ENCODE measurements around the gene SHISA9. TPM values are rescaled to one million over a fixed set of nuclear protein-coding genes. Genes with fewer than 3 reads are reported as not detected.
"Not testable (repeated sequence)": the region's sequence is repeated elsewhere in the genome, so short reads cannot be mapped to it uniquely, and the experiment has no call there.

Gene SHISA9
- 0.52 TPM for total RNA-seq

DNA sequence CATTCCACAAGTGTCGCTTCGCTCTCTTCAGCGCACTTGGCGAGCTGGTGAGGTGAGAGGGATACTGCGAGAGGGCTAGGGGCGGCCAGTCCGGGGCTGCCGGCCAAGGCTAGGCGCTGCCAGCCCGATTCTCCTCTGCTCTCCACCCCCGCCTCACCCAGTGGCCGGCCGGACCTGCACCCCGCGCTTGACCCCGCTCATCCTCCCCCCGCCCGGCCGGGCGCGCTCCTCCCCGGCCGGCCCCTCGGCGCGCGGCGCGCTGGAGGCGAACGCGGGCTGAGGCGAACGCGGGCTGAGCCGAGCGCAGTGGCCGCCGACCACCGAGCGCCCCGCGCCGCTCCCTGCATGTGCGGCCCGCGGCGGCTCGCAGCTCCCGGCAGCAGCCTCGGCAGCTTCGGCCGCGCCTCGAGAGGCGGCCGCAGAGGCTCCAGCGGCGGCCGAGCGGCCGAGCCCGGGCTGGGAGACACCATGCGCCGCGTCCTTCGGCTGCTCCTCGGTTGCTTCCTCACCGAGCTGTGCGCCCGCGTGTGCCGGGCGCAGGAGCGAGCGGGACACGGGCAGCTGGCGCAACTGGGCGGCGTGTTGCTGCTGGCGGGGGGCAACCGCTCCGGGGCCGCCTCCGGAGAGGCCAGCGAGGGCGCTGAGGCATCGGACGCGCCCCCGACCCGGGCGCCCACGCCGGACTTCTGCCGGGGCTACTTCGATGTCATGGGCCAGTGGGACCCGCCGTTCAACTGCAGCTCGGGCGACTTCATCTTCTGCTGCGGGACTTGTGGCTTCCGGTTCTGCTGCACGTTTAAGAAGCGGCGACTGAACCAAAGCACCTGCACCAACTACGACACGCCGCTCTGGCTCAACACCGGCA lies at the start of gene SHISA9:
Gene SHISA9 (plus strand): TSS at position 2 of the 865 bp plus-strand sequence.
- DNase-seq (ENCODE audit: low spot score), result no peak

- DNase-seq (ENCODE audit: low spot score), result no peak
These were observed 47.4 kb upstream of the SHISA9 start for GRCh38 chr16:12853972-12854371.

GRCh38 chr16:12857435-12857834 lies 44.0 kb upstream of the SHISA9 start:
- DNase-seq (ENCODE audit: low spot score), result not testable (repeated sequence)

DNA sequence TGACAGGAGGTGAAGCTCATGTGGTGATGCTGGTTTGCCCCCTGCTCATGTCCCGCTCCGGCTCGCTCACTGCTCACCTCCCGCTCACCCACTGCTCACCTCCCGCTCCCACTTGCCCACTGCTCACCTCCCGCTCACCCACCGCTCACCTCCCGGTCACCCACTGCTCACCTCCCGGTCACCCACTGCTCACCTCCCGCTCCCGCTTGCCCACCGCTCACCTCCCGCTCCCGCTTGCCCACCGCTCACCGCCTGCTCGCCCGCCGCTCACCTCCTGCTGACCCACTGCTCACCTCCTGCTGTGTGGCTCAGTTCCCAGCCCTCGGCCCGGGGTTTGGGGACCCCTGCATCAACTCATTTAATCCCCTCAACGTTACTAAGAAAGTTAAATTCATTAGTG lies 39.1 kb upstream of the SHISA9 start:
- DNase-seq (ENCODE audit: low spot score), result no peak

DNA sequence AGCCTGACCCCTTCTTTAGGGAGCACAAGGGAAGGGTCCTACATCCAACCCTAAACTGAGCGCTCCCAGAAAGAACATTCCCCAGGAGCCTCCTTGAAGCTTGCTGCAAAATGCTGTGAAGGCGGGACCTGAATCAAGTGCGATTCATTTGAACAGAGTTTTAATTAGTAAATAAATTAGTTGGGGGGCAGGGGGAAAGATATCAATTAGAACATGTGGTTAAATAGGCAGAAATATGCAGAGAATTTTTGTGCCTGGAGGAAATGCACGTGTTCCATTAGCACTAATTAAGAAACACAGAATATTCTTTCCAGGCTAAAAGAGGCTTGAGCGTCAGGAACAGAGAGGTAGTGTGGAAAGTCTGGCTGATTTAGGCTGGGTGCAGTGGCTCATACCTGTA lies 38.5 kb upstream of the SHISA9 start:
- DNase-seq (ENCODE audit: low spot score), result no peak

GRCh38 chr16:12866981-12867551 lies 34.3 kb upstream of the SHISA9 start:
- no peak for DNase-seq (ENCODE audit: low spot score)

GRCh38 chr16:12868169-12868568 lies 33.2 kb upstream of the SHISA9 start:
- no peak for DNase-seq (ENCODE audit: low spot score)

GRCh38 chr16:12868788-12869187 lies 32.6 kb upstream of the SHISA9 start:
- DNase-seq (ENCODE audit: low spot score), result no peak

DNA sequence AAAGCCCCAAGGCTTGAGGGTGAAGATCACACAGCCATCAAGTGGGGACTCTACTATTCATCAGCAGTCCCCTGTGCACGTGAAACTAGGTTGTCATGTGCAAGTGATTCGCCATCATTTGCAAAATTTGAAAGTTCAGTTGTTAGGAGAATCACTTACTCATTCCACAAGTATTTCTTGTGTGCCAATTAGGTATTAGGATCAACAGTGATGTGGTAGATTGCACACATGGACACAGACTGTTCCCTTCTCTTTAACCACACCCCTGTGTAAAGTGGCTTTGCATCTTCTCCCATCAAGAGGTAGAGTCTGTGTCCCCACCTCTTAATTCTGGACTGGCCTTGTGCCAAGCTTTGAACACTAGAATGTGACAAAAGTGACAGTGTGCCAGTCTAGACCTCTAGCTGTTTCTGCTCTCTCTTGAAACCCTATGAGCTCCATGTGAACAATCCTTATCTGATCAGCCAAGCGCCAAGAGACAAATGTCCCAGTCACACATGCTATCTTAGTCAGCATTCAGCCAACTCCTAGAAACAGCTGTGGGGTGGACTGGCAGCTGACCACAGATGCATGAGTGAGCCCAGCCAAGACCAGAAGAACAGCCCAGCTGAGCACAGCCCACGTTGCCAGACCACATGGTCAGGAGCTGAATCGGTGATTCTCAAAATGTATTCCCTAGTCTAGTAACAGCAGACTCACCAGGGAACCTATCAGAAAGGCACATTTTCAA lies 31.5 kb upstream of the SHISA9 start:
- no peak for DNase-seq (ENCODE audit: low spot score)

DNA sequence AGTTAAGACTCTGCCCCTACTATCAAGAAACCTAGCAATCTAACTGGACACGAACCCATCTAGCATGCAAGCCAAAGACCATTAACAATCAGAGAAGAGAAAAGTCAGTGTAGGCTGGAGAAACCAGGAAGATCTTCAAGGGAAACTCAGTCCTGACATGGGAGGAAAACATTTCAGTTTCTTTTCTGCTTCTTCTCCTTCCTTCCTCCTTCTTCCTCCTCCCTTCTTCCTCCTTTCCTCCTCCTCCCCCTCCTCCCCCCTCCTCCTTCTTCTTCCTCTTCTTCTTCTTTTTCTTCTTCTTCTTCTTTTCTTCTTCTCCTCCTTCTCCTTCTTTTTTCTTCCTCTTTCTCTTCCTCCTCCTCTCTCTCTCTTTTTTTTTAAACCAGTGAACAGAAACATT lies 29.6 kb upstream of the SHISA9 start:
- no peak for DNase-seq (ENCODE audit: low spot score)

GRCh38 chr16:12874186-12874585 lies 27.2 kb upstream of the SHISA9 start:
- DNase-seq (ENCODE audit: low spot score), result no peak

- DNase-seq (ENCODE audit: low spot score), result no peak
These were observed 24.6 kb upstream of the SHISA9 start for GRCh38 chr16:12876778-12877177.

- no peak for DNase-seq (ENCODE audit: low spot score)
These were observed 22.4 kb upstream of the SHISA9 start for GRCh38 chr16:12878973-12879372.

- no peak for DNase-seq (ENCODE audit: low spot score)
These were observed 21.6 kb upstream of the SHISA9 start for GRCh38 chr16:12879812-12880211.

GRCh38 chr16:12881182-12881581 lies 20.2 kb upstream of the SHISA9 start:
- no peak for DNase-seq (ENCODE audit: low spot score)

DNA sequence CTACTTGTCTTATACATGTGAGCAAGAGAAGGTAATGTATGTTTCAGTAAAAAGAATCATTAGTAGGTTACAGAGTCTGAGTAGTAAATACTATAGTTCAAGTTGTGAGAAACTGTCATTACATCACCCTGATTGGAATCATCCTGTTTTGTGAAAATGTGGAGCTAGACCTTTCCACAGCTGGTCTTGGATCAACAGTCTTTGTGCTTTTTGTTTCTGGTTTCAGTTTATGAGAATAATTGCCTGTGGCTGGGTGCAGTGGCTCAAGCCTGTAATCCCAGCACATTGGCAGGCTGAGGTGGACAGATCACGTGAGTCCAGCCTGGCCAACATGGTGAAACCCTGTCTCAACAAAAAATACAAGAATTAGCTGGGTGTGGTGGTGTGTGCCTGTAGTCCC lies 19.7 kb upstream of the SHISA9 start:
- DNase-seq (ENCODE audit: low spot score), result no peak

- DNase-seq (ENCODE audit: low spot score), result no peak
These were observed 15.7 kb upstream of the SHISA9 start for GRCh38 chr16:12885742-12886141.

DNA sequence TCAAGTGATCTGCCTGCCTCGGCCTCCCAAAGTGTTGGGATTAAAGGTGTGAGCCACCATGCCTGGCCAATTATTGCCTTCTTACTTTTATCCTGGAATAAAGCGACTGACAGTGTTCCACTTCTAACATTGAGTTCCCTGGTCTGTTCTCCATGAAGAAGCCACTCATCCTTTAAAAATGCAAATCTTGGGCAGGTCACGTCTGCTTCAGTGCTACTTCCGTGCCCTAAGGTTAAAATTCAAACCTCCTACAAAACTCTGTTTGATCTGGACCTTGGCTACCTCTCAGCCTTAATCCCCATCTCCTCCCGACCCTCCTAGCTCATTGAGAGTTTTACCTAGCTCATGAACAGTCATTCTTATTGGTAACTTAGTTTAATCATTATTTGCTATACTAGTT lies 9.6 kb upstream of the SHISA9 start:
- no peak for DNase-seq (ENCODE audit: low spot score)

GRCh38 chr16:12893050-12893750 lies 8.2 kb upstream of the SHISA9 start:
- no peak for DNase-seq (ENCODE audit: low spot score)

DNA sequence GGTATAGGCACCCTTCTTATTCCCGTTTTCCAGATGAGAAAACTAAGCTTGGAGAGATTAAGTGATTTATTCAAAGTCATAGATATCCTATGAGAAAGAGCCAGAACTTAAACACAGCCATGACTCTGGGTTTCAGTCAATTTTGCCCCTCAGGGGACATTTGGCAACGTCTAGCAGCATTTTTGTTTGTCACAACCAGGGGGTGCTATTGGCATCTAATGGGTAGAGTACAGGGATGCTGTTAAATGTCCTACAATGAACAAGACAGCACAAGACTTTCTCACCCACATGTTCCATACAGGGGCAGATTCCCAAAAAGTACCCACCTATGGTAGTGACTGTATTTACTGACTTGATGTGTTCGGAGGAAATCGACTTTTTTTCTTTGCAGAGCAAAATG lies 4.8 kb upstream of the SHISA9 start:
- DNase-seq (ENCODE audit: low spot score), result no peak

DNA sequence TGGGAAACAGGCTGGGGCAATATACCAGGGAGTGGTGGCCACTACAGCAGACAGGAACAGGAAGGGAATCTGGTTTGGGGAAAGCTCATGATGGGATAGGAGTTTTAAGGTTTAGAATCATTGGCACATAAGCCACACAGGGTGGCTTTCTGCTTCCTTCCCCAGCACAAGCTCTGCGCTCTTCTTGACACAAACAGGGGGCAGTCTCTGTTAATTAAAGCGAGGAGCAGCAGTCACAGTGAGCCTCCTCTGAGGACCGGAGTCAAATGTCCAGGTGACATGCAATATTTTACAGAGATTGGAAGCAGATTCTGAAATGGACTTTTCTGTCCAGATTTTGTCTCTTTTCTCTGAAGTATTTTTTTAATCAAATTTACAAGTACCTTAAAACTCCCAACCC lies 2.8 kb upstream of the SHISA9 start:
- DNase-seq (ENCODE audit: low spot score), result no peak

DNA sequence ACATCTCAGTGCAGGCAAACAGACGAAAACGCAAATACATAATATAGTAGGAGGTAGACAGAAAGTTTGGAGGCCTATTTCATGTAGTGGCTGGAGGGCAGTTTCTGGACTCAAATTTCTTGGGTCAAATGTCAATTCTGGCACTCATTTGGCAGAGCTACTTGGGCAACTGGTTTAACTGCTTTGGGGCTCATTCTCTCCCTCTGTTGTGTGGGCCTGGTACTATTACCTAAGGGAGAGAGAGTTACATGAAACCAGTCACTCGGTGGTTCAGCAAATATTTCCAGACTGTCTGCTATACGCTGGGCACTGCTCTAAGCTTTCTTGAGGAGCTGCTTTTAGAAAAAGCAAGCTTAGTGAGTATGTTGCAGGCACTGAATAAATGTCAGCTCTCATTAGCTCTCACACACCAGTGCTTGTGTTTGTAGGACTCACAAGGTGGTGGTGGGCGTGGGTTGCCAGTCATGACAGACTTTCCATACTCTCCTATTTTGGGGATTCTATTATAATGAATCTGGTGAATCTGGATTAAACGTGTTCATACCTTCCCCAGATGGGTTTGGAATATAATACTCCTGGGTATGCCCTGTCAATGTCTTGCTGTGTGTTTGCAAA lies 1.8 kb upstream of the SHISA9 start:
- DNase-seq (ENCODE audit: low spot score), result no peak
